ENCODE data around the gene PRM3. TPM values are rescaled to one million over a fixed set of nuclear protein-coding genes. Genes with fewer than 3 reads are reported as not detected.

Gene PRM3
- polyA plus RNA-seq, 1 donor (not counting 4 experiments of a cell fraction or from before 2014, with no cell fraction given), result not detected

- Histone ChIP-seq H3K9me1 (ENCODE audit: control insufficient read depth, extremely low read depth, insufficient read depth, low read length) (no peaks in the 10 kb centered on the region), H3K4me2 (ENCODE audit: control insufficient read depth, extremely low read depth, insufficient read depth, low read depth, low read length) (no peak overlapping the region), H3K4me3 (ENCODE audit: control insufficient read depth in 2 of 3, extremely low read depth in 1 of 3, insufficient read depth in 2 of 3, low read depth in 1 of 3, low read length in 3 of 3) (no peak overlapping the region), H3K36me3 (ENCODE audit: control insufficient read depth in 2 of 2, extremely low read depth in 1 of 2, insufficient read depth in 2 of 2, low read length in 2 of 2) (no peaks in the 10 kb centered on the region), H4K20me1 (ENCODE audit: control insufficient read depth, extremely low read depth, insufficient read depth, low read length) (no peaks in the 10 kb centered on the region), H3K9ac (ENCODE audit: control insufficient read depth, extremely low read depth, insufficient read depth, low read length) (no peak overlapping the region), H3K27me3 (ENCODE audit: control insufficient read depth, extremely low read depth, insufficient read depth, low read length) (no peaks in the 10 kb centered on the region), H3K79me2 (ENCODE audit: control insufficient read depth, insufficient read depth, low read length) (no peaks in the 10 kb centered on the region), H3K9me3 (ENCODE audit: control insufficient read depth, low read depth, low read length) (no peaks in the 10 kb centered on the region), H3K27ac (ENCODE audit: control insufficient read depth, insufficient read depth, low read length) (no peak overlapping the region), H3K4me1 (ENCODE audit: control insufficient read depth, extremely low read depth, insufficient read depth, low read length) (peaks cover 4% of the 10 kb centered on the region), H2AFZ (ENCODE audit: control insufficient read depth, low read length) (no peak overlapping the region)
- dilution Hi-C loops (cut with MboI; ENCODE audit: extremely low pct_ligation_motif_present, low sequenced_read_pairs), result no loop called here
- DNase-seq (ENCODE audit: low read depth, low spot score) (no peak), FAIRE-seq (no peak)
- TF ChIP-seq EZH2 (IDR thresholded peaks at IDR 0.05; ENCODE audit: low read length) (no peak), CTCF (optimal IDR thresholded peaks at IDR 0.05 in 1 of 3, IDR thresholded peaks at IDR 0.05 in 1 of 3, conservative IDR thresholded peaks at IDR 0.05 in 1 of 3; ENCODE audit: extremely low read depth in 1 of 3, insufficient read depth in 2 of 3, low read length in 3 of 3) (no peak)
These were observed 40.3 kb downstream of the PRM3 start for GRCh38 chr16:11232852-11233726.

- Histone ChIP-seq H3K27ac (ENCODE audit: control insufficient read depth, insufficient read depth, low read length) (no peak overlapping the region), H3K9ac (ENCODE audit: control insufficient read depth, extremely low read depth, insufficient read depth, low read length) (no peak overlapping the region), H3K36me3 (ENCODE audit: control insufficient read depth in 2 of 2, extremely low read depth in 1 of 2, insufficient read depth in 2 of 2, low read length in 2 of 2) (no peaks in the 10 kb centered on the region), H3K9me3 (ENCODE audit: control insufficient read depth, low read depth, low read length) (no peaks in the 10 kb centered on the region), H4K20me1 (ENCODE audit: control insufficient read depth, extremely low read depth, insufficient read depth, low read length) (no peaks in the 10 kb centered on the region), H3K4me1 (ENCODE audit: control insufficient read depth, extremely low read depth, insufficient read depth, low read length) (peaks cover 4% of the 10 kb centered on the region), H3K4me3 (ENCODE audit: control insufficient read depth in 2 of 3, extremely low read depth in 1 of 3, insufficient read depth in 2 of 3, low read depth in 1 of 3, low read length in 3 of 3) (no peak overlapping the region), H2AFZ (ENCODE audit: control insufficient read depth, low read length) (no peak overlapping the region), H3K9me1 (ENCODE audit: control insufficient read depth, extremely low read depth, insufficient read depth, low read length) (no peaks in the 10 kb centered on the region), H3K79me2 (ENCODE audit: control insufficient read depth, insufficient read depth, low read length) (no peaks in the 10 kb centered on the region), H3K4me2 (ENCODE audit: control insufficient read depth, extremely low read depth, insufficient read depth, low read depth, low read length) (no peak overlapping the region), H3K27me3 (ENCODE audit: control insufficient read depth, extremely low read depth, insufficient read depth, low read length) (no peaks in the 10 kb centered on the region)
- FAIRE-seq, result no peak
- no peak for DNase-seq (ENCODE audit: low read depth, low spot score)
- no peak for TF ChIP-seq CTCF (optimal IDR thresholded peaks at IDR 0.05 in 1 of 3, IDR thresholded peaks at IDR 0.05 in 1 of 3, conservative IDR thresholded peaks at IDR 0.05 in 1 of 3; ENCODE audit: extremely low read depth in 1 of 3, insufficient read depth in 2 of 3, low read length in 3 of 3)
- dilution Hi-C loops (cut with MboI; ENCODE audit: extremely low pct_ligation_motif_present, low sequenced_read_pairs), result no loop called here
These were observed 41.1 kb downstream of the PRM3 start for GRCh38 chr16:11232302-11232851.

Data from keratinocyte (primary cell).